ENCODE results near the gene UVSSA.

UVSSA gene

GRCh38 chr4:1405254-1405635 lies 58.2 kb downstream of the UVSSA start:
- FAIRE-seq: no peak
- TF ChIP-seq CTCF (IDR thresholded peaks at IDR 0.05; ENCODE audit: insufficient read depth, missing control alignments): no peak
- no peak for DNase-seq (ENCODE audit: insufficient read length, low spot score)

GRCh38 chr4:1405636-1406393 lies 58.8 kb downstream of the UVSSA start:
- FAIRE-seq: no peak
- TF ChIP-seq CTCF (IDR thresholded peaks at IDR 0.05; ENCODE audit: insufficient read depth, missing control alignments): no peak
- no peak for DNase-seq (ENCODE audit: insufficient read length, low spot score)

- TF ChIP-seq CTCF (IDR thresholded peaks at IDR 0.05; ENCODE audit: insufficient read depth, missing control alignments): no peak
- DNase-seq (ENCODE audit: insufficient read length, low spot score): no peak
- FAIRE-seq: no peak
Measured at GRCh38 chr4:1406394-1406980, 59.5 kb downstream of the UVSSA start, which contains the start of gene NKX1-1. TSS of gene NKX1-1 (minus strand) at chr4:1406442. CDS start at chr4:1406442, 0 bp downstream.

GRCh38 chr4:1406981-1407656 lies 60.1 kb downstream of the UVSSA start:
- no peak for FAIRE-seq
- no peak for TF ChIP-seq CTCF (IDR thresholded peaks at IDR 0.05; ENCODE audit: insufficient read depth, missing control alignments)

GRCh38 chr4:1407657-1408333 lies 60.8 kb downstream of the UVSSA start:
- DNase-seq (ENCODE audit: insufficient read length, low spot score) (no peak), FAIRE-seq (no peak)
- no peak for TF ChIP-seq CTCF (IDR thresholded peaks at IDR 0.05; ENCODE audit: insufficient read depth, missing control alignments)

More at GRCh38 chr4:1406981-1407656, 60.1 kb downstream of the UVSSA start:
- DNase-seq (ENCODE audit: insufficient read length, low spot score): no peak

- TF ChIP-seq CTCF (IDR thresholded peaks at IDR 0.05; ENCODE audit: insufficient read depth, missing control alignments): peak; percentile 31
- no peak for DNase-seq (ENCODE audit: insufficient read length, low spot score)
- no peak for FAIRE-seq
Measured at GRCh38 chr4:1408418-1408817, 61.4 kb downstream of the UVSSA start.

All from D721Med (cell line).